DMS53 treated with DMSO at 0.1 percent for 48 hours (cell line): ENCODE measurements around the gene NFIA.

Experiments
- DNase-seq: peaks from one replicate; lab custom pipeline; 2025; ENCODE audit not compliant: unreplicated experiment; lab: John Stamatoyannopoulos, UW

The NFIA gene

GRCh38 chr1:61083807-61084440, 1.6 kb downstream of the NFIA start:
- DNase-seq, result peak; percentile 24

- DNase-seq, result no peak
Measured at GRCh38 chr1:61084491-61085031, 2.2 kb downstream of the NFIA start.

- no peak for DNase-seq
Measured at GRCh38 chr1:61085206-61085982, 3.0 kb downstream of the NFIA start.

- no peak for DNase-seq
Measured at GRCh38 chr1:61085983-61086644, 3.8 kb downstream of the NFIA start.

- DNase-seq, result no peak
Measured at GRCh38 chr1:61087571-61087970, 5.2 kb downstream of the NFIA start.

- peak; percentile 26 for DNase-seq
Measured at GRCh38 chr1:61088163-61088974, 6.0 kb downstream of the NFIA start.

GRCh38 chr1:61089338-61089737, 7.0 kb downstream of the NFIA start:
- no peak for DNase-seq

- no peak for DNase-seq
Measured at GRCh38 chr1:61089741-61090140, 7.4 kb downstream of the NFIA start.

- DNase-seq, result no peak
Measured at GRCh38 chr1:61090546-61091202, 8.3 kb downstream of the NFIA start.

GRCh38 chr1:61091455-61091854, 9.1 kb downstream of the NFIA start:
- DNase-seq, result no peak

- peak; percentile 88 for DNase-seq
Measured at GRCh38 chr1:61092642-61093041, 10.3 kb downstream of the NFIA start.

- no peak for DNase-seq
Measured at GRCh38 chr1:61093525-61094137, 11.3 kb downstream of the NFIA start.

- DNase-seq, result no peak
Measured at GRCh38 chr1:61094677-61095469, 12.5 kb downstream of the NFIA start.

- no peak for DNase-seq
Measured at GRCh38 chr1:61095470-61095812, 13.1 kb downstream of the NFIA start.

GRCh38 chr1:61097317-61097716, 15.0 kb downstream of the NFIA start:
- DNase-seq, result no peak

- DNase-seq, result no peak
Measured at GRCh38 chr1:61097722-61098121, 15.4 kb downstream of the NFIA start.

- DNase-seq, result no peak
Measured at GRCh38 chr1:61098333-61098732, 16.0 kb downstream of the NFIA start.

- no peak for DNase-seq
Measured at GRCh38 chr1:61098906-61099437, 16.6 kb downstream of the NFIA start.

- no peak for DNase-seq
Measured at GRCh38 chr1:61100578-61100977, 18.2 kb downstream of the NFIA start.
